Lung (tissue), 12 donors: ENCODE data around the gene TBX1. TPM values are rescaled to one million over a fixed set of nuclear protein-coding genes. Genes with fewer than 3 reads are reported as not detected.

Experiments used
- ATAC-seq: fragments of 200-7000 bp; cut with Tn5 transposase; one replicate; pipeline ENCODE4 v1.9.1; 2020; ENCODE audit warnings: moderate number of reproducible peaks; ENCODE audit not compliant: insufficient read depth, low FRiP score
- DNase-seq, 3 donors: peaks; one replicate each; pipeline ENCODE4 v3.0.0-alpha.2; 2013 to 2017
- H3K27ac ChIP-seq, 2 donors: one replicate each; pipeline ENCODE4 v1.5.1; 2013; ENCODE audit warnings: mild to moderate bottlenecking in 2 of 2, moderate library complexity in 2 of 2, control low read depth in 1 of 2, inconsistent platforms in 1 of 2, low read depth in 1 of 2, low read length in 1 of 2
- H3K27me3 ChIP-seq, 3 donors: one replicate each; pipeline ENCODE4 v1.5.1; 2013; ENCODE audit warnings: low read length in 2 of 3; ENCODE audit not compliant: control insufficient read depth in 3 of 3, insufficient read depth in 3 of 3
- H3K36me3 ChIP-seq, 4 donors: one replicate each; pipeline ENCODE4 v1.5.1; 2013; ENCODE audit warnings: low read length in 4 of 4, mild to moderate bottlenecking in 1 of 4, moderate library complexity in 1 of 4; ENCODE audit not compliant: control insufficient read depth in 4 of 4, insufficient read depth in 4 of 4
- H3K4me1 ChIP-seq, 5 donors: one replicate each; pipeline ENCODE4 v1.5.1; 2013; ENCODE audit warnings: low read length in 5 of 5, mild to moderate bottlenecking in 2 of 5, moderate library complexity in 1 of 5; ENCODE audit not compliant: control insufficient read depth in 5 of 5, insufficient read depth in 5 of 5
- H3K4me3 ChIP-seq: one replicate; pipeline ENCODE4 v1.5.1; 2013; ENCODE audit warnings: mild to moderate bottlenecking, control low read depth, moderate library complexity
- H3K9ac ChIP-seq, 2 donors: one replicate each; pipeline ENCODE4 v1.5.1; 2013; ENCODE audit warnings: low read length in 2 of 2, control low read depth in 1 of 2; ENCODE audit not compliant: insufficient read depth in 1 of 2
- H3K9me3 ChIP-seq, 4 donors: one replicate each; pipeline ENCODE4 v1.5.1; 2013; ENCODE audit warnings: low read length in 3 of 4, mild to moderate bottlenecking in 1 of 4, moderate library complexity in 1 of 4; ENCODE audit not compliant: control insufficient read depth in 4 of 4, insufficient read depth in 3 of 4
- WGBS, 2 donors: extraction: QIAGEN DNeasy Blood & Tissue Kit; methylation state at CpG; one replicate each; pipeline ENCODE4 v1.1.7; 2013; 5-methylcytosine and 5-hydroxymethylcytosine counted together
- polyA plus RNA-seq, 2 donors: library from polyadenylated mRNA; stranded (reverse); fragments of 200-250 nt; gene quantifications; one replicate each; pipeline ENCODE4 v1.2.1, GENCODE V29; 2013
- total RNA-seq, 2 donors: library from RNA; depleted of rRNA in 1 of 2; stranded (reverse); fragments of >200 nt in 1 of 2; gene quantifications; one replicate each; pipeline ENCODE4 v1.2.1, GENCODE V29; 2014 to 2021
- TF ChIP-seq, protein P1 (sequence below): IDR thresholded peaks from 2 replicates; pipeline ENCODE4 v1.5.1; 2012; ENCODE audit warnings: mild to moderate bottlenecking; ENCODE audit errors: control extremely low read depth, extremely low read depth
- donor health status: control.
- donor health status: control.
- donor health status: Bipolar disorder and iron deficiency.
- donor health status: healthy.
- donor health status: DM: yes; HTN: yes; CAD: no.

The TBX1 gene
- total and polyA plus RNA-seq, 4 donors: 2.3 to 19.3 (median 4.5) TPM

DNA sequence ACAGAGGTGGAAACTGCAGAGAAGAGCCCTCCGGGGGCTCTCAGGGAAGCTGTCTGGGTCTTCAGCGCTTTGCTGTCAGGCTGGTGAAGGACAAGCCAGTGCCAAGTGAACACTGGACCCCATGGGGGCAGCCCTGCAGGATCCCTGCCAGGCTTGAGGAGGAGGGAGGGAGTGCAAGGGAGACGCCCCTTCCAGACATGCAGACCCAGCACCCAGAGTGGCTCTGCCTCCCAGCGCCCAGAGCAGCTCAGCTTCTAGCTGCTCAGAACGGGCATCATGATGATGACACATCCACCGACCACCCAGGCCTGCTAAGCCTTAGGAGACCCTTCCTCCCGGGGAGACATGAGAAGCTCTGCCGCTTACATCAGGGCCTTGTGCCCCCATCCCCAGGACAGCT, 39.7 kb downstream of the TBX1 start:
- Histone ChIP-seq H3K4me3 (no peak overlapping the region), H3K27ac (no peak overlapping the region), H3K27me3 (no peaks in the 10 kb centered on the region), H3K4me1 (no peaks in the 10 kb centered on the region), H3K9me3 (no peaks in the 10 kb centered on the region), H3K36me3 (peaks cover 0 to 6% (median 0%) of the 10 kb centered on the region in 4 donors), H3K9ac (no peak overlapping the region)
- 94 to 99% methylated on average over 8 of the region's 8 CpGs for WGBS, 2 donors
- ATAC-seq (no peak), DNase-seq (no peak)
- TF ChIP-seq, protein P1, sequence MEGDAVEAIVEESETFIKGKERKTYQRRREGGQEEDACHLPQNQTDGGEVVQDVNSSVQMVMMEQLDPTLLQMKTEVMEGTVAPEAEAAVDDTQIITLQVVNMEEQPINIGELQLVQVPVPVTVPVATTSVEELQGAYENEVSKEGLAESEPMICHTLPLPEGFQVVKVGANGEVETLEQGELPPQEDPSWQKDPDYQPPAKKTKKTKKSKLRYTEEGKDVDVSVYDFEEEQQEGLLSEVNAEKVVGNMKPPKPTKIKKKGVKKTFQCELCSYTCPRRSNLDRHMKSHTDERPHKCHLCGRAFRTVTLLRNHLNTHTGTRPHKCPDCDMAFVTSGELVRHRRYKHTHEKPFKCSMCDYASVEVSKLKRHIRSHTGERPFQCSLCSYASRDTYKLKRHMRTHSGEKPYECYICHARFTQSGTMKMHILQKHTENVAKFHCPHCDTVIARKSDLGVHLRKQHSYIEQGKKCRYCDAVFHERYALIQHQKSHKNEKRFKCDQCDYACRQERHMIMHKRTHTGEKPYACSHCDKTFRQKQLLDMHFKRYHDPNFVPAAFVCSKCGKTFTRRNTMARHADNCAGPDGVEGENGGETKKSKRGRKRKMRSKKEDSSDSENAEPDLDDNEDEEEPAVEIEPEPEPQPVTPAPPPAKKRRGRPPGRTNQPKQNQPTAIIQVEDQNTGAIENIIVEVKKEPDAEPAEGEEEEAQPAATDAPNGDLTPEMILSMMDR: no peak

- H3K4me1 ChIP-seq: no peaks in the 10 kb centered on the region
- no peak overlapping the region for H3K9ac ChIP-seq
- H3K27me3 ChIP-seq: no peaks in the 10 kb centered on the region
- TF ChIP-seq, protein P1: no peak
- WGBS, 2 donors: 91% methylated on average over 13 of the region's 13 CpGs
- H3K9me3 ChIP-seq: no peaks in the 10 kb centered on the region
- H3K36me3 ChIP-seq: peaks cover 0 to 6% (median 0%) of the 10 kb centered on the region in 4 donors
- DNase-seq: no peak
- no peak for ATAC-seq
- no peak overlapping the region for H3K27ac ChIP-seq
- H3K4me3 ChIP-seq: no peak overlapping the region
Measured at GRCh38 chr22:19800761-19801244, 40.2 kb downstream of the TBX1 start.

DNA sequence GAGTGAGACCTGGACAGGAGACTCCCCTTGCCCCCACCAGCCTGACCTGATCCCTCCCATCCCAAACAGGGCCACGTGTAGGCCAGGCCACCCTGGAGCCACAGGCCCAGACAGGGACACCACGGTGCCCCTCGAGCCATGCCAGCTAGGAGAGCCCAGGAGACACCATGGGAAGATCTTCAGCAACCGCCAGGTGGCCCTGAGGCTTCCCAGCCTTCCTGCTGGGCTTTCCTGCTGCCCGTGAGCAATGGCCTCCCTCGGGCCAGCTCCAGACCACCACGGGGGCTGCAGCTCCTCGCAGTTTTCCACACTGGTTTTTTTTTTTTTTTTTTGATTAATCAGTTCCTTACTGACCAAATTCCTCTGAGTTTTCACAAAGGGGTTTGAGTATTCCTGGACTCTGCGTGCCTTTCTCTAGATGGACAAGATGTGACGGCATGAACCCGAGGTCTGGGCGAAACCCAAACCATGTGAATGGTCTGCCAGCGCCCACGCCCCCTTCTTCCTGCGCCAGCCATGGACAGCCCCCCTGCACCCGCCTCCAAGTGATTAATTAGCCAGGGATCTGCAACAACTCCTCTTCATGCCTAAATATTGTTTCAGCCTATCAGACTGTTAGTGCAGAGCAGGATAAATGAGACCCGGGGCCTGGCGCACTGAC, 40.9 kb downstream of the TBX1 start:
- no peaks in the 10 kb centered on the region for H3K9me3 ChIP-seq
- ATAC-seq: no peak

More for the DNA sequence above, 40.9 kb downstream of the TBX1 start:
- TF ChIP-seq, protein P1: no peak
- H3K27ac ChIP-seq: no peak overlapping the region
- no peak for DNase-seq
- H3K4me3 ChIP-seq: no peak overlapping the region
- no peaks in the 10 kb centered on the region for H3K27me3 ChIP-seq
- H3K9ac ChIP-seq: no peak overlapping the region
- WGBS, 2 donors: 90% methylated on average over 18 of the region's 18 CpGs
- H3K4me1 ChIP-seq: peaks cover 0 to 5% (median 0%) of the 10 kb centered on the region in 5 donors
- peaks cover 0 to 6% (median 0%) of the 10 kb centered on the region in 4 donors for H3K36me3 ChIP-seq
